GDM1 (cell line): ENCODE data around the gene PTGFRN.
"Not testable (repeated sequence)": the region's sequence is repeated elsewhere in the genome, so short reads cannot be mapped to it uniquely, and the experiment has no call there.

Source experiments
- DNase-seq: peaks from one replicate; lab custom pipeline; 2025; lab: John Stamatoyannopoulos, UW

PTGFRN gene

GRCh38 chr1:116909512-116910378 is at the start of gene PTGFRN:
Gene PTGFRN (plus strand): TSS chr1:116909916. CDS start chr1:116910204, 288 bp downstream.
- DNase-seq = no peak

- not testable (repeated sequence) for DNase-seq
Observed at GRCh38 chr1:116860167-116860566, 49.5 kb upstream of the PTGFRN start.

DNA sequence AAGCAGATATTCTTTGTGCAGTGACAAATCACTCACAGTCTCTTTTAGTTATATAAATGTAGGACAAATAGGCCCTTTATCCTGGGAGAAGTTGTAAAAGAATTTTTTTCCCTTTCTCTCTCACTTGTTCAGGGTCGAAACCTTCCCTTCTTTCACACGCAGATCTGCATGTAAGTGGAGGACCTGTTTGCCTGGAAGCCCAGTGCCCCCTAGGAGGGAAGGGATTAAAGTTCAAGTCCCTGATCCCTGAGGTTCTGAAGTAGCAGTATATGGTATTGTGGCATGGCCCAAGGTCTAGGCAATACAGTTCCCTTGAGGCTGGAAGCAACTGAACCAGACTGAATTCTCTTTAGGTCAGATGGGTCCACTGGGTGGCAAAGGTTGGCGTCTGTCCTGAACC is 48.6 kb upstream of the PTGFRN start:
- no peak for DNase-seq

GRCh38 chr1:116863031-116863430 is 46.7 kb upstream of the PTGFRN start:
- DNase-seq = not testable (repeated sequence)

DNA sequence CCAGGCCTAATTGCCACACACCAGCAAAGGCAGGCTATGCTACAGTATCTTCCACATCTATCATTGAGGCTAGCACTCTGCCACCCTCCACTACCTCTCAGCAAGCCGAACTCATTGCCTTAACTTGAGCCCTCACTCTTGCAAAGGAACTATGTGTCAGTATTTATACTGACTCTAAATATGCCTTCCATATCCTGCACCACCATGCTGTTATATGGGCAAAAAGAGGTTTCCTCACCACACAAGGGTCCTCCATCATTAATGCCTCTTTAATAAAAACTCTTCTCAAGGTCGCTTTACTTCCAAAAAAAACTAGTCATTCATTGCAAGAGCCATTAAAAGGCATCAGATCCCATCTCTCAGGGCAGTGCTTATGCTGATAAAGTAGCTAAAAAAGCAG is 43.2 kb upstream of the PTGFRN start:
- DNase-seq = not testable (repeated sequence)

GRCh38 chr1:116868385-116868784 is 41.3 kb upstream of the PTGFRN start:
- DNase-seq = no peak

- no peak for DNase-seq
Observed at GRCh38 chr1:116869611-116870010, 40.1 kb upstream of the PTGFRN start.

DNA sequence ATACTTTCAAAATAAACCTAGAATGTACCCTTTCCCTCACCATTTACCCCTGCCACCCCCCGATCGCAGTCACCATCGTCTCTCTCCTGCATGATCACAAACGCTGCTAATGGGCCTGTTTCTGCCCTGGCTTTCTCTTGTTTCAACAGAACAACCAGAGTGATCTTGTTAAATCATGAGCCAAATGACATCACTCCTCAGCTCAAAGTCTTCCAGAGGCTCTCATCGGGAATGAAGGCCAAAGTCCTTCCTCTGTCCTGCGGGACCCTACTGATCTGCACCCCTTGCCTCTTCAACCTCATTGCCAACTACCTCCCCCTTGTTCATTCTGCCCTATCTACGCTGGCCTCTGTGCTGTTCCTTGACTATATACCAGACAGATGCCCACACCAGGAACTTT is 39.4 kb upstream of the PTGFRN start:
- no peak for DNase-seq

GRCh38 chr1:116871779-116872146 is 38.0 kb upstream of the PTGFRN start:
- DNase-seq = no peak

GRCh38 chr1:116873680-116874271 is 35.9 kb upstream of the PTGFRN start:
- DNase-seq = no peak

DNA sequence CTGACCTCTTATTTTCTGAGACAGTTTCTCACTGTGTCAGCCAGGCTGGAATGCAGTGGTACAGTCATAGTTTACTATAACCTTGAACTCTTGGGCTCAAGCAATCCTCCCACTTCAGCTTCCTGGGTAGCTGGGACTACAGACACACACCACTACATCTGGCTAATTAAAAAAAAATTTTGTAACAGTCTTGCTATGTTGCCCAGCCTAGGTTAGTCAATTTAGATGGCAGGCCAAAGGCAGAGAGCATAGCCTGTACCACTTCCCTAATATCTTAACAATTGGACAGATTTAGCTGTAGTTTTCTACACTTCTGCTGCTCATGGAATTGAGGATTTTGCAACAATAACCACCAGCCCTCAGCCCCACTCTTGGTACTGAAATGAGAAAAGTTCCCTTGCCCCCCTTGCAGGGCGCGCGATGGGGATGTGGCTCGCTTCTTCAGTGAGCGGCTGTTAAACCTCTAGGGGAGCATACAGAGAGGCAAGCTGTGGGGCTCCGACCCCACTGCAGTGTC is 34.9 kb upstream of the PTGFRN start:
- no peak for DNase-seq

GRCh38 chr1:116875391-116875790 is 34.3 kb upstream of the PTGFRN start:
- DNase-seq = no peak

GRCh38 chr1:116875946-116876345 is 33.8 kb upstream of the PTGFRN start:
- DNase-seq = not testable (repeated sequence)

DNA sequence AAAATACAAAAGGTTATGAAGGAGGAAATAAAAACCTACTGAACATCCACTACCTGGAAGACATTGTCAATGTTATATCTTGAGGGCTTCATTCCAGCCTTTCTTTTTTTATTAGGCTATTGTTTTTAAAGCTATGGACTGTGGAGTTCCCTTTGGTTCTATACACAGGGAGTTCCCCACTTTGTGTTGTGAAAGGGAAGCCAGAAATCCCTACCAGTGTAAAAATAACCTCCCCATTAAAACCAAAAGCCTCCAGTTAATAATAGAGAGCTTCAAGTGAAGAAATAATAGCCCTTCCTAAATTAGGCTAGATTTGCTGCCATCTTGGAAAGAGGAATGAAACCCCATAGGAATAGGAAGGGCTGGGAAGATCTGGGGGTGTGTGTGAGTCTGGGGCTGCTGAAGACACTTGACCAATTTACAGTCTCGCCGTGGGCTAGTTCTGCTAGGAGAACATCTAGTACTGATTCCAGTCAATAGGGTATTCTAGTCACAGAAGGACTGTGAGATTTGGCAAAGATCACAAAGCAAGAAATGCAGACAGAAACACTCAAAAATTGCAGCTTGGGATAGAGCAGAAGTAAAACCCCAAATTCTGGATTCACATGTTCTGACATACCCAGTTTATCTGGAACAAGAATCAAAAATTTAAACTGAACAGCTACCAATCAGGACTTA is 32.4 kb upstream of the PTGFRN start:
- no peak for DNase-seq

GRCh38 chr1:116878804-116879477 is 30.8 kb upstream of the PTGFRN start:
- DNase-seq = peak; percentile 90

DNA sequence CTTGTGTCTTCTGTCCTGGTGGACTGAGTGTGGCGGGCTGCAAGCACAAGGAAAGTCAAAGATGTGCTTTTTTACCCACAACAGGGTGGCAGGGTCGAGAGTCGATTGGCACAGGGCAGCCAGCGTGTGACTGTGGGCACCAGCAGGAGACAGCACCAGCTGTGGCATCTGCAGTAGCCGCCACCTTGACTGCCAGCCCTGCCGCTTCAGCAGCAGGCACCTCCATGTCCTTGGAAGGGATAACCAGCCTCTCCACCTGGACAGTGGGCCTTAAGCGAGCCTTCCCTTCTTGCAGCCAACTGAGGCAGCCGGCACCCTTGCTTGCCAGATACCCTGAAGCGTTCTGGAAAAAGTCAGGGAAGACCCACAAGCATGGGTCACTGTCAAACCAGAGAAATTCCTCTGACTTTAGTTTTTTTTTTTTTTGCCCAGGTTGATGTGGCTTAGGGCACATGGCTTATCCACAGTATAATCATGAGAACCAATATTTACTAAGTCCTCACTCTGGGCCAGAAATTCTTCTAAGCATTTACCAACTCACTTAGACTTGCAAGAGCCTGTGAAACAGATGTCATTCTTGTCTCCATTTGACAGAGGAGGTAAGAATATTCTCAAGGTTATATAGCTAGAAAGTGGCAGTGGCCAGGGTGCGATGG is 30.1 kb upstream of the PTGFRN start:
- DNase-seq = no peak

DNA sequence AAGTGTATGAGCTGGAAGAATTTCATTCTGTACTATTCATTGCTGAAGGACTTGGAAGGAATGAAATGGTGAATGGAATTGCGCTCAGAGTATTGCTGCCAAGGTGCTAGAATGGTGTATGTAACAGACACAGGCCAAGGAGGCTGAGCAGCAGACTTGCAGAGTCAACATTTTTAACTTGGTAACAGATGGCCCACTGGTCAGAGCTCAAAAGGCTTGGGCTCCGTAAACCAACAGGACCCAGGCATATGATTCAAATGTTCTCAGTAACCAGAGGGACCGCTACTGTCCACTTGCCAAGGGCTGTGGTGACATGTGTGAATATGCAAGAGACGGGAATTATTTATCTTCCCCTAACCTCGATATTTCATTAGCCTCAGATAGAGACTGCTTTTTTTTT is 28.8 kb upstream of the PTGFRN start:
- no peak for DNase-seq

DNA sequence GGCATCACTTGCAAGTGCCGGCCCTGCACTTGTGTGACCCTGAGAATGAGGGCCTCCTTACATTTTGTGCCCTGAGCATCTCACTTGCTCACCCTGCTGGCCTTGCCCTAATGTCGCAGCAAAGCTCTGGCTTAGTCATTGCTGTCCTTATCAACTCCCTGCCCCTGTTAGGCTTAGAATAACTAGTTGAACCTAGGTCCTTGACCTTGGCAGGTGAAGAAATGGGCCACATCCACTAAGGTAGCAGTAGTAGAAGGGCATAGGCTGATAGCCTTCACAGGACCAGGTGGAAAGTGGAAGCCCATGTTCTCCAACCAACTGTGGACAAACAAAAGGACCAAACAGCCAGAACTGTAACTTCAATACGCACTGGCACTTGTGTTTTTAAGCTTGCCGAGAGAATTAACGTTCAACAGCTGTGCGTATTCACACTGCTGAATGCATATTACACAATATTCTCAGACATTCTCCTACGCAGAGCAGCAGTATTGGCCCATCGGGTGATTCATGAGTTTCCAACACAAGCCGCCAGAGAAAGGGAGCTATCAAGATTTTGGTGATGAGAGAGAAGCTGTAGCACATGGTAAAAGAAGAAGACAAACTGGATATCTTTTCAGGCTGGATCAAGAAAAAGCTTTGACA is 27.7 kb upstream of the PTGFRN start:
- DNase-seq = peak; percentile 60

DNA sequence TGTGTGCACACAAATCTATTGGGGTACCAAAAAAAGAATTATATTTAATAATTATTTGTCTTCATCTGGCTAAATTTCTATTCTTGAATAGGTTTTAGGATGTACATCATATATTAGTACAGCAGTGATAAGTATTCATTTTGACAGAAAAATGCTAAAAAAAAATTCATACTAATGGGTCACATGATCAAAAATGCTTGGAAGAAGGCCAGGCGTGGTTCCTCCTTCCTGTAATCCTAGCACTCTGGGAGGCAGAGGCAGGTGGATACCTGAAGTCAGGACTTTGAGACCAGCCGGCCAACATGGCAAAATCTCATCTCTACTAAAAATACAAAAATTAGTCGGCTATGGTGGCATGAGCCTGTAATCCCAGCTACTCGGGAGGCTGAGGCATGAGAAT is 26.9 kb upstream of the PTGFRN start:
- no peak for DNase-seq

GRCh38 chr1:116886291-116886878 is 23.3 kb upstream of the PTGFRN start:
- no peak for DNase-seq

GRCh38 chr1:116887212-116887611 is 22.5 kb upstream of the PTGFRN start:
- DNase-seq = no peak
